Loucy (cell line): ENCODE data around the gene HK1.

Experiments used
- H2AFZ ChIP-seq: fragments of 200-600 bp; sonication (generic); 2 replicates; pipeline ENCODE4 v1.6.0; 2016; ENCODE audit warnings: antibody characterized with exemption, mild to moderate bottlenecking, low read length, moderate library complexity
- H3F3A ChIP-seq: fragments of 200-600 bp; 2 replicates; pipeline ENCODE4 v1.6.0; 2016; ENCODE audit warnings: antibody characterized with exemption, low read depth, mild to moderate bottlenecking
- H3K27me3 ChIP-seq: fragments of 200-600 bp; sonication (generic); 2 replicates; pipeline ENCODE4 v1.6.1; 2014; ENCODE audit warnings: low read length, mild to moderate bottlenecking; ENCODE audit not compliant: insufficient read depth, poor library complexity, severe bottlenecking
- H3K36me3 ChIP-seq: fragments of 200-600 bp; sonication (generic); 2 replicates; pipeline ENCODE4 v1.6.1; 2016; ENCODE audit warnings: low read length; ENCODE audit not compliant: insufficient read depth
- H3K4me1 ChIP-seq: fragments of 200-600 bp; sonication (generic); 2 replicates; pipeline ENCODE4 v1.5.1; 2014; ENCODE audit warnings: low read length, mild to moderate bottlenecking; ENCODE audit not compliant: insufficient read depth, poor library complexity, severe bottlenecking
- H3K4me2 ChIP-seq: fragments of 200-600 bp; sonication (generic); 2 replicates; pipeline ENCODE4 v1.6.0; 2014; ENCODE audit warnings: antibody characterized with exemption, low read length, low read depth, mild to moderate bottlenecking; ENCODE audit not compliant: poor library complexity, severe bottlenecking
- H3K4me3 ChIP-seq: fragments of 200-600 bp; sonication (generic); 2 replicates; pipeline ENCODE4 v1.5.1; 2014; ENCODE audit warnings: low read length, mild to moderate bottlenecking, mixed read lengths; ENCODE audit not compliant: poor library complexity, severe bottlenecking
- H3K79me2 ChIP-seq: fragments of 200-600 bp; sonication (generic); 2 replicates; pipeline ENCODE4 v1.6.1; 2014; ENCODE audit warnings: low read length; ENCODE audit not compliant: insufficient read depth
- H3K9ac ChIP-seq: fragments of 200-600 bp; sonication (generic); 2 replicates; pipeline ENCODE4 v1.6.0; 2014; ENCODE audit warnings: mild to moderate bottlenecking, low read depth, low read length, moderate library complexity; ENCODE audit not compliant: poor library complexity, severe bottlenecking
- H3K9me2 ChIP-seq: fragments of 200-600 bp; sonication (generic); replicated peaks from 2 replicates; pipeline ENCODE4 v1.6.1; 2016; ENCODE audit warnings: low read depth, low read length, mixed read lengths
- H3K9me3 ChIP-seq: fragments of 200-600 bp; sonication (generic); 2 replicates; pipeline ENCODE4 v1.6.1; 2014; ENCODE audit warnings: mild to moderate bottlenecking, antibody characterized with exemption, low read length, low read depth; ENCODE audit not compliant: insufficient read depth
- H4K20me1 ChIP-seq: fragments of 200-600 bp; sonication (generic); 2 replicates; pipeline ENCODE4 v1.6.0; 2014; ENCODE audit warnings: antibody characterized with exemption, low read length, mild to moderate bottlenecking; ENCODE audit not compliant: insufficient read depth, poor library complexity, severe bottlenecking
- EZH2phosphoT487 ChIP-seq: fragments of 200-600 bp; IDR thresholded peaks from 2 replicates; pipeline ENCODE4 v1.6.1; 2018; ENCODE audit warnings: antibody characterized with exemption, mild to moderate bottlenecking, moderate library complexity, borderline replicate concordance
- TF ChIP-seq, protein P1 (sequence below): fragments of 200-600 bp; sonication (generic); conservative IDR thresholded peaks from 2 replicates; pipeline ENCODE4 v1.5.1; 2014; ENCODE audit warnings: mild to moderate bottlenecking, antibody characterized with exemption, low read length

HK1 gene

DNA sequence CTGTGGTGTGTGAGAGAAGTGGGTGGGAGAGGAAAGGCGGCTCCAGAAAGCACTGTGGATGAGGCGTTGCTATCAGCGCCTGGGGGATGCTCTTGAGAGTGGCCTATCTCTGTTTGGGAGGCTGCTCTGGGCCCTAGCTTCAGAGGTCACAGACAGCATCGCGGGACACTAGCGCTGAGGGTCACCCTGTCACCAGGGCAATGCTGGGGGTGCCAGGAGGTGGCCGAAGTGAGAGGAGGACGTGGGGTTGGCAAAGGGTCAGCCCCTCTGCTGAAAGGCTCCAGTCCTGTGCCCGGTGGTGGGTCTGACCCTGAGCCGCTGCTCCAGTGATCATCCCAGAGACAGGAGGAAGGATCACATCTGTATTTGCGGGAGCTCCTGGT is 141.4 kb downstream of the HK1 start:
- Histone ChIP-seq H3K9ac (no peak overlapping the region), H3K4me3 (no peak overlapping the region), H4K20me1 (no peaks in the 10 kb centered on the region), H3F3A (no peaks in the 10 kb centered on the region), H3K36me3 (no peaks in the 10 kb centered on the region), H3K27me3 (no peaks in the 10 kb centered on the region), H2AFZ (no peak overlapping the region), H3K9me3 (no peaks in the 10 kb centered on the region), H3K4me2 (no peak overlapping the region), H3K9me2 (no peaks in the 10 kb centered on the region), H3K4me1 (no peaks in the 10 kb centered on the region), H3K79me2 (no peaks in the 10 kb centered on the region)
- no peak for TF ChIP-seq EZH2phosphoT487
- TF ChIP-seq, protein P1, sequence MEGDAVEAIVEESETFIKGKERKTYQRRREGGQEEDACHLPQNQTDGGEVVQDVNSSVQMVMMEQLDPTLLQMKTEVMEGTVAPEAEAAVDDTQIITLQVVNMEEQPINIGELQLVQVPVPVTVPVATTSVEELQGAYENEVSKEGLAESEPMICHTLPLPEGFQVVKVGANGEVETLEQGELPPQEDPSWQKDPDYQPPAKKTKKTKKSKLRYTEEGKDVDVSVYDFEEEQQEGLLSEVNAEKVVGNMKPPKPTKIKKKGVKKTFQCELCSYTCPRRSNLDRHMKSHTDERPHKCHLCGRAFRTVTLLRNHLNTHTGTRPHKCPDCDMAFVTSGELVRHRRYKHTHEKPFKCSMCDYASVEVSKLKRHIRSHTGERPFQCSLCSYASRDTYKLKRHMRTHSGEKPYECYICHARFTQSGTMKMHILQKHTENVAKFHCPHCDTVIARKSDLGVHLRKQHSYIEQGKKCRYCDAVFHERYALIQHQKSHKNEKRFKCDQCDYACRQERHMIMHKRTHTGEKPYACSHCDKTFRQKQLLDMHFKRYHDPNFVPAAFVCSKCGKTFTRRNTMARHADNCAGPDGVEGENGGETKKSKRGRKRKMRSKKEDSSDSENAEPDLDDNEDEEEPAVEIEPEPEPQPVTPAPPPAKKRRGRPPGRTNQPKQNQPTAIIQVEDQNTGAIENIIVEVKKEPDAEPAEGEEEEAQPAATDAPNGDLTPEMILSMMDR: no peak

- Histone ChIP-seq H3K79me2 (no peaks in the 10 kb centered on the region), H3K4me2 (no peak overlapping the region), H3K27me3 (no peaks in the 10 kb centered on the region), H3K36me3 (no peaks in the 10 kb centered on the region), H3K9ac (no peak overlapping the region), H3K9me2 (no peaks in the 10 kb centered on the region), H3K4me1 (peaks cover 10% of the 10 kb centered on the region), H3K4me3 (no peak overlapping the region), H2AFZ (no peak overlapping the region), H4K20me1 (no peaks in the 10 kb centered on the region), H3F3A (no peaks in the 10 kb centered on the region), H3K9me3 (no peaks in the 10 kb centered on the region)
- TF ChIP-seq, protein P1: no peak
Observed at GRCh38 chr10:69421611-69422308, 143.5 kb downstream of the HK1 start.

DNA sequence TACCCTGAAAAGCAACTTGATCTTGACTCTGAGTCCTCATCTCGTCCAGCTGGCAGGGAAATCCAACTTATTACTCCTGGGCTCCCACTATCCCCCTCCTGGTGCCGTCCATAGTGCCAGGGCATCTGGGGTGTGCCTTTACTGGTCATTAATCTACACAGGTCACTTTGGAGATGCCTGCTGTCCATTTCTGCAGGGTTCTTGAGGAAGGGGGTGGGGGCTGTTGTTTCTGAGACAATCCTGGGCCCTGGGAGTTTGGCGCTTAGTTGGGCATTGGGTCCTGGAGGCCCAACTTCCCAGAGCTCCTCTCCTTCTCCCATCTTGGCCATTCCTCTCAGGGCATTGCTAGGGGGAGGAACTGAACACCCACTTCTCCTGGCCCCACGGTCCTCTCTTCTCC is 144.4 kb downstream of the HK1 start:
- Histone ChIP-seq H3K9ac (no peak overlapping the region), H3K36me3 (no peaks in the 10 kb centered on the region)

More for the DNA sequence above, 144.4 kb downstream of the HK1 start:
- Histone ChIP-seq H2AFZ (no peak overlapping the region), H3K79me2 (no peaks in the 10 kb centered on the region), H3K9me3 (no peaks in the 10 kb centered on the region), H3F3A (no peaks in the 10 kb centered on the region), H4K20me1 (no peaks in the 10 kb centered on the region), H3K9me2 (no peaks in the 10 kb centered on the region), H3K4me1 (peaks cover 10% of the 10 kb centered on the region), H3K27me3 (no peaks in the 10 kb centered on the region), H3K4me3 (no peak overlapping the region), H3K4me2 (no peak overlapping the region)
- TF ChIP-seq EZH2phosphoT487: no peak
- TF ChIP-seq, protein P1: no peak
